Measurements from ENCODE around the gene TGFBR3L.

- TF ChIP-seq POLR2A (IDR thresholded peaks at IDR 0.05; ENCODE audit: low read depth, low read length) = no peak
- no peak for TF ChIP-seq POLR2AphosphoS5 (IDR thresholded peaks at IDR 0.05; ENCODE audit: low read depth, low read length)
Measured at GRCh38 chr19:7919610-7920518, 5.2 kb downstream of the TGFBR3L start, which contains the start of gene SNAPC2.

All from GM12891 (cell line).